ENCODE data around the gene GATB.

The GATB gene

DNA sequence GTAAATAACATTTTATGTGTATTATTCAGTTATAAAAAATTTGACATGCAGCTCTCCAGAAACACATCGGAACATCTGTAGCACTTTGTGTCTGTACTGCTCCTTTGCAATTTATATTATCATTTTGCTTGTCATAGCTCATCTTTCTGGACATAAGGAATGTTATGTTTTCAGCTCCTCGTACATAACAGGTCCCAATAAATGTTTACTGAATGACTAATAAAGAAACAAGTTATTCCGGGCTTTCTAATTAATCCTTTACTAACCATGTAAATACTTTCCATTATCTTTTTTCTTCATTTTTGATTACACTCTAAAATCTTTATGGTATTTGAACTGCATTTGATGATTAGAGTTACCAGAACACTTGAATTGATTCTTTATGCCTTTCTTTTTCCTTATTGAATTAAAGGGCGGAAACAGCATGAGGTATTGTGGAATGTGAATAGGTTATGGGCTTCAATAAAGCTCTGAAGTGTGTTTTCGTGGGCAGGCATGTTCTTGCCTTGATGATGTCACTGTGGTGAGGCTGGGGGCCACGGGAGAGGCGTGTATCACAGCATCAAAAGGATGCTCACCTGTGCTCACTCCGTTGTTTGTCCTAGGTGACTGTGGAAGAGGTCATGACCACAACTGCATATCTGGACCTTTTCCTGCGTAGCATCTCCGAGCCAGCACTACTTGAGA is 131.6 kb downstream of the GATB start:
- no peaks in the 10 kb centered on the region; the same call in 1 of the 2 replicates for H3K9me3 ChIP-seq (ENCODE audit: low read depth, low read length)
- TF ChIP-seq FOXP2 (optimal IDR thresholded peaks at IDR 0.05; ENCODE audit: control extremely low read depth, extremely low read length, insufficient read depth) (no peak), EZH2 (IDR thresholded peaks at IDR 0.05) (no peak), POLR2AphosphoS5 (IDR thresholded peaks at IDR 0.05; ENCODE audit: borderline replicate concordance, low read depth, low read length) (no peak)
- no peak overlapping the region for H3K4me3 ChIP-seq
- H3K9ac ChIP-seq (ENCODE audit: insufficient read length) = no peak overlapping the region
- H3K36me3 ChIP-seq (ENCODE audit: insufficient read depth, low read length) = no peaks in the 10 kb centered on the region
- DNase-seq (ENCODE audit: low read depth, low spot score) = no peak
- H3K27ac ChIP-seq = no peak overlapping the region

- Histone ChIP-seq H3K9ac (ENCODE audit: insufficient read length) (no peak overlapping the region), H3K4me3 (no peak overlapping the region), H3K9me3 (ENCODE audit: low read depth, low read length) (no peaks in the 10 kb centered on the region), H3K27ac (no peak overlapping the region), H3K36me3 (ENCODE audit: insufficient read depth, low read length) (no peaks in the 10 kb centered on the region)
- no peak for DNase-seq (ENCODE audit: low read depth, low spot score)
- TF ChIP-seq POLR2AphosphoS5 (IDR thresholded peaks at IDR 0.05; ENCODE audit: borderline replicate concordance, low read depth, low read length) = no peak
- TF ChIP-seq EZH2 (IDR thresholded peaks at IDR 0.05) = no peak
- no peak for TF ChIP-seq FOXP2 (optimal IDR thresholded peaks at IDR 0.05; ENCODE audit: control extremely low read depth, extremely low read length, insufficient read depth)
Measured at GRCh38 chr4:151628001-151628608, 132.7 kb downstream of the GATB start.

GRCh38 chr4:151627491-151627890 is 133.3 kb downstream of the GATB start:
- no peak for DNase-seq (ENCODE audit: low read depth, low spot score)

DNA sequence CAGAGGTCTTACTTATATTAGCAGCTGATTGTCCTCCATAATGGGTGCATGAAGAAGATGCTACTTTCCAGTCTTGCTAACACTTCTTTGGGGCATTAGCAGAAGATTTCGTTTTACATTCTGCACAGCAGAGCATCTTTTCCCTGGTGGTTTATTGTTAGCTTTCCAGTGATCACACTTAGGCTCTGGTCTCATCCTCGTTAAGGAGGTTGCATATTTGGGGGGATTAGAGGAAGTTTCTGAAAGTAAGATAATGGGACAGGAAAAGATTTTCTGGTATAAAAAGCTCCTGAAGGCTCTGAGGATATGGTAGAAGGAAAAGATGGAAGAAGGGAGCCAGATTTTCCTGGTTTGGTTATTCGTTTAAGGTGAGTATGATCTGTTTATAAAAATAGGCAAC is 134.1 kb downstream of the GATB start:
- Histone ChIP-seq H3K9me3 (ENCODE audit: low read depth, low read length) (no peaks in the 10 kb centered on the region), H3K9ac (ENCODE audit: insufficient read length) (no peak overlapping the region), H3K36me3 (ENCODE audit: insufficient read depth, low read length) (no peaks in the 10 kb centered on the region), H3K4me3 (no peak overlapping the region), H3K27ac (no peak overlapping the region)
- DNase-seq (ENCODE audit: low read depth, low spot score) = no peak
- TF ChIP-seq POLR2AphosphoS5 (IDR thresholded peaks at IDR 0.05; ENCODE audit: borderline replicate concordance, low read depth, low read length) (no peak), EZH2 (IDR thresholded peaks at IDR 0.05) (no peak), FOXP2 (optimal IDR thresholded peaks at IDR 0.05; ENCODE audit: control extremely low read depth, extremely low read length, insufficient read depth) (no peak)

More at GRCh38 chr4:151627491-151627890, 133.3 kb downstream of the GATB start:
- H3K9ac ChIP-seq (ENCODE audit: insufficient read length) = no peak overlapping the region
- H3K27ac ChIP-seq = no peak overlapping the region
- H3K4me3 ChIP-seq = no peak overlapping the region
- H3K36me3 ChIP-seq (ENCODE audit: insufficient read depth, low read length) = no peaks in the 10 kb centered on the region
- no peak for TF ChIP-seq EZH2 (IDR thresholded peaks at IDR 0.05)
- no peak for TF ChIP-seq POLR2AphosphoS5 (IDR thresholded peaks at IDR 0.05; ENCODE audit: borderline replicate concordance, low read depth, low read length)
- TF ChIP-seq FOXP2 (optimal IDR thresholded peaks at IDR 0.05; ENCODE audit: control extremely low read depth, extremely low read length, insufficient read depth) = no peak
- H3K9me3 ChIP-seq (ENCODE audit: low read depth, low read length) = no peaks in the 10 kb centered on the region

GRCh38 chr4:151626228-151626627 is 134.6 kb downstream of the GATB start:
- TF ChIP-seq FOXP2 (optimal IDR thresholded peaks at IDR 0.05; ENCODE audit: control extremely low read depth, extremely low read length, insufficient read depth) = no peak
- TF ChIP-seq POLR2AphosphoS5 (IDR thresholded peaks at IDR 0.05; ENCODE audit: borderline replicate concordance, low read depth, low read length) = no peak
- no peak for TF ChIP-seq EZH2 (IDR thresholded peaks at IDR 0.05)
- H3K27ac ChIP-seq = no peak overlapping the region
- no peaks in the 10 kb centered on the region for H3K9me3 ChIP-seq (ENCODE audit: low read depth, low read length)
- no peak for DNase-seq (ENCODE audit: low read depth, low spot score)
- H3K9ac ChIP-seq (ENCODE audit: insufficient read length) = no peak overlapping the region
- no peaks in the 10 kb centered on the region for H3K36me3 ChIP-seq (ENCODE audit: insufficient read depth, low read length)
- H3K4me3 ChIP-seq = no peak overlapping the region

- Histone ChIP-seq H3K9me3 (ENCODE audit: low read depth, low read length) (no peaks in the 10 kb centered on the region), H3K27ac (no peak overlapping the region), H3K4me3 (no peak overlapping the region), H3K9ac (ENCODE audit: insufficient read length) (no peak overlapping the region), H3K36me3 (ENCODE audit: insufficient read depth, low read length) (no peaks in the 10 kb centered on the region)
- no peak for DNase-seq (ENCODE audit: low read depth, low spot score)
- TF ChIP-seq FOXP2 (optimal IDR thresholded peaks at IDR 0.05; ENCODE audit: control extremely low read depth, extremely low read length, insufficient read depth) (no peak), EZH2 (IDR thresholded peaks at IDR 0.05) (no peak), POLR2AphosphoS5 (IDR thresholded peaks at IDR 0.05; ENCODE audit: borderline replicate concordance, low read depth, low read length) (no peak)
Measured at GRCh38 chr4:151624626-151625565, 135.9 kb downstream of the GATB start.
